Measurements from ENCODE around the gene MACROD2. TPM values are rescaled to one million over a fixed set of nuclear protein-coding genes. Genes with fewer than 3 reads are reported as not detected.

Gene MACROD2
- total and polyA plus RNA-seq, 2 of the 4 experiments (the other 2 are of a cell fraction), result not detected

GRCh38 chr20:15865553-15865952 is 1870.2 kb downstream of the MACROD2 start:
- no peaks in the 10 kb centered on the region for H4K20me1 ChIP-seq (ENCODE audit: insufficient read depth, low read length)
- in situ Hi-C loops (cut with MboI; ENCODE audit: low sequenced_read_pairs), result no loop called here

More at GRCh38 chr20:15865553-15865952, 1870.2 kb downstream of the MACROD2 start:
- Histone ChIP-seq H3K9ac (ENCODE audit: low read depth, low read length) (no peak overlapping the region), H3K23ac (ENCODE audit: low read depth, low read length) (no peak overlapping the region), H3K4me1 (ENCODE audit: control insufficient read depth, insufficient read depth, low read length) (no peaks in the 10 kb centered on the region), H2BK15ac (ENCODE audit: low read depth, low read length) (no peak overlapping the region), H4K8ac (ENCODE audit: low read depth in 2 of 2, low read length in 2 of 2) (no peak overlapping the region), H4K91ac (ENCODE audit: insufficient read depth, low read depth, low read length) (no peak overlapping the region), H3K4ac (ENCODE audit: low read depth, low read length) (no peak overlapping the region), H4K5ac (ENCODE audit: low read depth, low read length) (no peak overlapping the region), H3K9me1 (ENCODE audit: insufficient read depth, low read length) (no peaks in the 10 kb centered on the region), H3K56ac (ENCODE audit: extremely low read depth, insufficient read depth, low read length) (no peak overlapping the region), H3K27ac (ENCODE audit: insufficient read depth, low read length) (no peak overlapping the region), H3K9me3 (ENCODE audit: control insufficient read depth, insufficient read depth, low read length) (peaks cover 3% of the 10 kb centered on the region; the same call in 1 of the 2 replicates), H3K4me3 (ENCODE audit: insufficient read depth, low read depth, low read length) (no peak overlapping the region), H2BK5ac (ENCODE audit: low read depth, low read length, poor library complexity, severe bottlenecking) (no peak overlapping the region), H3K27me3 (ENCODE audit: control insufficient read depth, insufficient read depth, low read length) (no peaks in the 10 kb centered on the region), H2BK120ac (ENCODE audit: low read depth, low read length) (no peak overlapping the region), H3K79me1 (ENCODE audit: low read depth in 1 of 2, low read length in 2 of 2) (no peaks in the 10 kb centered on the region), H3K14ac (replicated peaks; ENCODE audit: low read depth, low read length) (no peak overlapping the region), H2AK5ac (ENCODE audit: low read depth, low read length) (no peak overlapping the region), H3K4me2 (ENCODE audit: low read depth, low read length) (no peak overlapping the region), H2BK20ac (ENCODE audit: low read depth, low read length) (no peak overlapping the region), H3K18ac (ENCODE audit: low read depth, low read length) (no peak overlapping the region), H2AFZ (replicated peaks; ENCODE audit: low read length, poor library complexity) (no peak overlapping the region), H2AK9ac (replicated peaks; ENCODE audit: low read depth, low read length, poor library complexity) (no peak overlapping the region), H3K36me3 (ENCODE audit: control insufficient read depth, insufficient read depth, low read length) (no peaks in the 10 kb centered on the region)
- ATAC-seq (ENCODE audit: low read depth) (no peak), DNase-seq (no peak)
- intact Hi-C loops (cut with micrococcal nuclease), result no loop called here
- TF ChIP-seq, protein P1, sequence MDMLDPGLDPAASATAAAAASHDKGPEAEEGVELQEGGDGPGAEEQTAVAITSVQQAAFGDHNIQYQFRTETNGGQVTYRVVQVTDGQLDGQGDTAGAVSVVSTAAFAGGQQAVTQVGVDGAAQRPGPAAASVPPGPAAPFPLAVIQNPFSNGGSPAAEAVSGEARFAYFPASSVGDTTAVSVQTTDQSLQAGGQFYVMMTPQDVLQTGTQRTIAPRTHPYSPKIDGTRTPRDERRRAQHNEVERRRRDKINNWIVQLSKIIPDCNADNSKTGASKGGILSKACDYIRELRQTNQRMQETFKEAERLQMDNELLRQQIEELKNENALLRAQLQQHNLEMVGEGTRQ (IDR thresholded peaks at IDR 0.05; ENCODE audit: low read depth, low read length), result no peak
- TF ChIP-seq BHLHE40 (IDR thresholded peaks at IDR 0.05; ENCODE audit: low read depth, low read length) (no peak), CEBPB (IDR thresholded peaks at IDR 0.05; ENCODE audit: low read depth, low read length) (no peak), CHD1 (IDR thresholded peaks at IDR 0.05; ENCODE audit: low read depth, low read length) (no peak), ELK1 (IDR thresholded peaks at IDR 0.05; ENCODE audit: borderline replicate concordance, low read depth, low read length) (no peak), RCOR1 (IDR thresholded peaks at IDR 0.05; ENCODE audit: insufficient replicate concordance, low read length) (no peak), RFX5 (IDR thresholded peaks at IDR 0.05; ENCODE audit: low read depth, low read length) (no peak), POLR2A (IDR thresholded peaks at IDR 0.05; ENCODE audit: low read depth, low read length) (no peak), MXI1 (IDR thresholded peaks at IDR 0.05; ENCODE audit: borderline replicate concordance, low read depth, low read length) (no peak), MAFK (IDR thresholded peaks at IDR 0.05; ENCODE audit: low read depth, low read length) (no peak), MAZ (IDR thresholded peaks at IDR 0.05; ENCODE audit: borderline replicate concordance, low read depth, low read length) (no peak), RAD21 (IDR thresholded peaks at IDR 0.05; ENCODE audit: low read length) (no peak), SMC3 (IDR thresholded peaks at IDR 0.05; ENCODE audit: low read depth, low read length) (no peak), NFE2L2 (IDR thresholded peaks at IDR 0.05; ENCODE audit: low read depth, low read length) (no peak), FOS (IDR thresholded peaks at IDR 0.05; ENCODE audit: low read depth, low read length) (no peak)
- TF ChIP-seq, protein P2, sequence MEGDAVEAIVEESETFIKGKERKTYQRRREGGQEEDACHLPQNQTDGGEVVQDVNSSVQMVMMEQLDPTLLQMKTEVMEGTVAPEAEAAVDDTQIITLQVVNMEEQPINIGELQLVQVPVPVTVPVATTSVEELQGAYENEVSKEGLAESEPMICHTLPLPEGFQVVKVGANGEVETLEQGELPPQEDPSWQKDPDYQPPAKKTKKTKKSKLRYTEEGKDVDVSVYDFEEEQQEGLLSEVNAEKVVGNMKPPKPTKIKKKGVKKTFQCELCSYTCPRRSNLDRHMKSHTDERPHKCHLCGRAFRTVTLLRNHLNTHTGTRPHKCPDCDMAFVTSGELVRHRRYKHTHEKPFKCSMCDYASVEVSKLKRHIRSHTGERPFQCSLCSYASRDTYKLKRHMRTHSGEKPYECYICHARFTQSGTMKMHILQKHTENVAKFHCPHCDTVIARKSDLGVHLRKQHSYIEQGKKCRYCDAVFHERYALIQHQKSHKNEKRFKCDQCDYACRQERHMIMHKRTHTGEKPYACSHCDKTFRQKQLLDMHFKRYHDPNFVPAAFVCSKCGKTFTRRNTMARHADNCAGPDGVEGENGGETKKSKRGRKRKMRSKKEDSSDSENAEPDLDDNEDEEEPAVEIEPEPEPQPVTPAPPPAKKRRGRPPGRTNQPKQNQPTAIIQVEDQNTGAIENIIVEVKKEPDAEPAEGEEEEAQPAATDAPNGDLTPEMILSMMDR (conservative IDR thresholded peaks at IDR 0.05; ENCODE audit: low read depth, low read length), result no peak
- CTCF ChIA-PET, result no interaction called here
- BruUV-seq (replicated peaks), result no TSS peak
- dilution Hi-C loops (cut with HindIII; ENCODE audit: low sequenced_read_pairs, unreplicated experiment), result no loop called here
- POLR2A ChIA-PET (ENCODE audit: unreplicated experiment), result no interaction called here
- WGBS, 2 experiments (ENCODE audit: extremely low coverage in 2 of 2, insufficient read length in 1 of 2), result no CpG with 5 or more reads among the region's 2 CpGs

Measured in IMR-90 (cell line).